DMS53 treated with DMSO at 0.1 percent for 48 hours (cell line): ENCODE results near the gene PTPRN2.
"Not testable (repeated sequence)": the region's sequence is repeated elsewhere in the genome, so short reads cannot be mapped to it uniquely, and the experiment has no call there.

Experiments used
- DNase-seq: peaks from one replicate; lab custom pipeline; 2025; ENCODE audit not compliant: unreplicated experiment; lab: John Stamatoyannopoulos, UW

The PTPRN2 gene

DNA sequence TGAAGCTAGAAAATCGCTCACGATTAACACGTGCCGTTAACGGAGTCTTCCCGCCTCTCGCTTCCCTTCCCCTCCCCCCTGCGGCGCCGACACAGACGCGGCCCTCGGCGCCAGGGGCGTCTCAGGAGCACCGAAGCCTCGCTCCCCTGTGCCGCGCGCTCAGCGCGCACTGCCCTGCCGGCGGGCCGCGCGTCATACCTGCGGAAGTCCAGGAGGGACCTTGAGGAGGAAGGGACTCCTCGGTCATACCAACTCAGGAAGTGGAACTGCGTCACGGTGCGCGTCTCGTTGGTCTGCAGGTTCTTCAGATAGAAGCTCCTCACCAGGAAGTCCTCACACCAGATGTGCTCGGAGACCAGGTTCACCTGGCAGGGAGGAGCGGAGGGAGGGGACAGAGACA lies 1011.2 kb downstream of the PTPRN2 start:
- DNase-seq = no peak

- DNase-seq = no peak
Measured at GRCh38 chr7:157575777-157576176, 1011.8 kb downstream of the PTPRN2 start.

GRCh38 chr7:157574914-157575586 lies 1012.6 kb downstream of the PTPRN2 start:
- DNase-seq = no peak

DNA sequence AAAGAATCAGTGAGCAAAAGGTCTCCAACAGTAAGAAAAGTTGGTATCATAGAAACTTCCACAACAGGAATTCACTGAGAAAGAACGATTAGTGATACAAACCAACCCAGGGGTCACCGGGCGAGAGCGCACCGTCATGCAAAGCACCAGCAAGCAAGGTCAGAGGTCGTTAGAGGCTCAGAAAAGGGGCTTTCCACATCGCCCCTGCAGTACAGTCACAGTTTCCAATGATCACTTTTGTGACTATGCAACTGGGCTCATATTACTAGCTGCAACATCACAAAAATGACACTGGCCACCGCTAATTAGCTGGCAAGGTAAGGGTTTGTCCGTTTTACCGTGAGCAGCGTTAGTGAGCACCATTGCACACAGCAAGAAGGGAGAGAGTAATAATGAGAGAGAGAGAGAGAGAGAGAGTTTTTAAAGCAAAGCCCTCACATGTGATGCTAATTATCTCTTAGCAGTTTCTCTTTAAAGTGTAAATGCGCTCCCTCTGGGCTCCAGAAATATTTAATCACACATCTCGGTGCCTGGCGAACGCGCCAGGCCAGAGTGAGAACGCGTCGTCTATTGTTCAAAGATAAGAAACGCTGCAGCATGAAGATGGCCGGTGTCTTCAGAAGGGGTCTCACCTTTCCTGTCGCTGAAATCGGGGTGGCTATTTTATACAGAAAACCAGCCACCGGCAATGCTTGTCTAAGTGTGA lies 1013.4 kb downstream of the PTPRN2 start:
- DNase-seq = no peak

DNA sequence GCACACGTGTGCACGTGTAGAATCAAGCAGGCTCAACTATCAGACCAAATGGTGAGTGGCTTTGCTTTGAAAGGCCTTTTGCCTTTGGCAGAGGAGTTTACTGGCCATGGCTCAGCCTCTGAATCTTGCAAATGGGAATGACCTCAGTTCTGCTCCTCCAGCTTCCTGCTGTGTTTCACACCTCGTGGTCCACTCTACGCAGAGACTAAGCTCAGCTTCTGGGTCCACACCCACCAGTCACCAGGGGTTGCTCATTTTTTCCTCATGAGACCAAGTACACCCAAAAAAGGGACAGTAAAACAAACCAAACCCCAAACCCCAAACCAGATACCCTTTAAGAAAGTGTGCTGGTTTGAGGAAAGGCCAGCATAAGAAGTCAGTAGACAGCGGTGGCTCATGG lies 1014.4 kb downstream of the PTPRN2 start:
- DNase-seq = no peak

DNA sequence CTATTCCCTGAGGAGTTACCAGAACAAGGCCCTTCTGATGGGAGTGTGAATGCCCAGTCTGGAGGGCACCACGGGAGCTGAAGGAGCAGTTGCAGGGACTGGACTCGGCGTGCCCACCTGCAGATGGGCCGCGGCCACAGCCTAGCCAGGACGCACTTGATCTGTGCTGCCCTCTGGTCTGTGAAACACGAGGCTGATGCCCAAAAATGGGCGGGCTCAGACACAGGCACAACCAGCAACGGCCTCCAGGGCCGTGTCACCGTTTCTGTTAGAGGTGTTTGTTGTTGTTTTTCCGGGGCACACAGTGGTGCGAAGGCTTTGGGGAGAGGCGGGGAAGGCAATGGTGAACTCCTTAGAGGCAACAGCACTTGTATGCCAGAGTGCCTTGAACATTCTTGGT lies 1015.0 kb downstream of the PTPRN2 start:
- DNase-seq = no peak

DNA sequence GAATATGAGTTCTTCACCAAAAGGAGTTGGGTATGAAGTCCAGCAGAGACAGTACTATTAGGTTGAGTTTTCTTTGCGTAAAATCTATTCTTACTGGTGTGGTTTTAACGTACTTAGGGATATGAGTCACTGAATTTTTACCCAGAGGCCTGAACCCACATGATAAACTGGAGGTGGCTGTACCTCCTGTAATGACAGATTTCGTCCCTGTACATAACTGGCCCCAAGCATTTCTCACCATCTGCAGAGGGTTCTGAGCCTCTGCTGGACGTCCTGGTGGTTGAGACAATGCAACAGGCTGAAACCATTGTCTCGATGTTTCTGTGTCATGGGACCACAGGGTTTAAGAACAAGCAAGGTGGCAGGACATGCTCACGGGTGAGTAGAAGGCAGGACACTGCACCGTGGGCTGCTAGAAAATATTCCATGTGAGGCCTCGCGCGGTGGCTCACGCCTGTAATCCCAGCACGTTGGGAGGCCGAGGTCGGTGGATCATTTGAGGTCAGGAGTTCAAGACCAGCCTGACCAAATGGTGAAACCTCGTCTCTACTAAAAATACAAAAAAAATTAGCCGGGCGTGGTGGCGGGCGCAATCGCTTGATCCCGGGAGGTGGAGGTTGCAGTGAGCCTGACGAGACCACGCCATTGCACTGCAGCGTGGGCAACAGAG lies 1017.0 kb downstream of the PTPRN2 start:
- no peak for DNase-seq

DNA sequence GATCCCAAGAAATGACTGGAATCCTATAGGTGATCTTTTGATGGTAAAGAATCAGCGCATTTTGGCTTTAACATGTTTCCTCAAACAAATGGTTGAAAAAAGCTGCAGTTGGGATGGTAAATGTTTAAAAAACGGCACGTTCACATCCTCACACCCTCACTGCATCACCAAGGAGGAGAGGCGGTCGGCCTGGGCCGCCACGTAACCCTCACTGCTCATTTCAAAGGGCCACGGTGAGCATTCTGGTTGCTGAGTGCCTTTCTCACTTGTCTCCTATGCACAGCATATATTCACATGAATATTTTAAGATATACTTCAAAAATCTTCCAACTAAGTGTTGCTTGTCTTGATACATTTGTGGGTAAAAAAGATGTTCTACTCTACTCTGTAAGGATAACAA lies 1017.7 kb downstream of the PTPRN2 start:
- DNase-seq = no peak

DNA sequence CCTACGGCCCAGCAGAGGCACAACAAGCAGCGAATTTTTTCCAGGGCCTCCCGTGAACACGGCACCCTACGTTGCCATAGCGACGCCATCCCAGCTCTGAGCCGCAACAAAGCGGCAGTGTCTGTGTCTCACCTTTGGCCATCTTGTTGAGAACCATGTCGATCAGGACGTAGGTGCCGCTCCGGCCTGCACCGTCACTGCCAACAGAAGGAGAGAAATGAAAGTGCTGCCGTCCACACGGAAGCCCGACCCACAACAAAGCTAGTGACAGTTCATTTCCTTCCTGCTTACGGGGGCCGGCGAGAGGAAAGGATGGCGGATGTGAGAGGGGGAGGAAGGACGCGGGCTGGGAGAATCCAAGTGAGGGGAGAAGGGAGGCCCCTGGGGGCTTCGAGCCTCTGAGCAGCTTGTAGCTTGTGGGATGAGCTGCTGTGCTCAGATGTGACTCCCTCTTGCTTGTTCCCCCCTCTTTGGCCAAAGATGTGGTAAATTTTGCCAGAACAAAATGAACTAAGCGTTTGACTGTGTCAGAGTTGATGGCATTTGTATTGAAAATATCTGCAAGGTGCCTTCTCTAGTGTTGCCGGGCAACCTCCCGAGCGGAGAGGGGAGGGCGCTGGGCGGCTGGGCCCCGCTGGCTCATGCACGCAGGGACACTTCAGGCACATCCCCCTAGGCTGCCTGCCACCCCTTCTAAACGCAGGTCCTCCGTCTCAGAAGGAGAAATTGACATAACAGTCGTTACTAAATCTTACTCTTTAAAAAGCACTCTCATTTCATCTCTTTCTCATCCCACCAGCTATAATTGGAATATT lies 1018.6 kb downstream of the PTPRN2 start:
- no peak for DNase-seq

DNA sequence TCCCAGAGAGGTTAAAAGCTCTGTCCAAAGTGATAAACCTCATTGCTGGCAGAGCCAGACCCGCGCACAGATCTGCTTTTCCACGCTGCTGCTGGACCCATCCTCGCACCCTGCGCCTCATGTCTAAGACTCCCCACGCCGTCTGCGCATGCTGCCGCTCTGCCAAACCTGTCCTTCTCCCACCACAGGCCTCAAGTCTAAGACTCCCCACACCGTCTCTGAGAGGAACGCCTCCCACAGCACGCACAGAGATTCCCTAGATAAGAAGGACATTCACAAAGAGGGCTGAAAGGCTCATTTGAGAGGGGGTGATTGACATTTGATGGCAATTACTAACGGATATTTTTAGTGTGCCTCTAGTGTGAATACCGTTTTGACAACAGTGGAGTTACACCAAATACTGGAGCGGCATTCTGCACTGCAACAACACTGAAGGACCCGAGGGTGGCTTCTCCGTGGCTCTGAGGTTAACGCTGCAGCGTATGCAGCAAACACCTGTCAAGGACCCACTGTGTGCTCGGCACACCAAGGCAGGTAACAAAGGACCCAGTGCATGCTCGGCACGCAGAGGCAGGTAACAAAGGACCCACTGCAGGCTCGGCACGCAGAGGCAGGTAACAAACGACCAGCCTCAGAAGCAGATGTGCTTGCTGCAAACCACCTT lies 1019.4 kb downstream of the PTPRN2 start:
- DNase-seq = no peak

DNA sequence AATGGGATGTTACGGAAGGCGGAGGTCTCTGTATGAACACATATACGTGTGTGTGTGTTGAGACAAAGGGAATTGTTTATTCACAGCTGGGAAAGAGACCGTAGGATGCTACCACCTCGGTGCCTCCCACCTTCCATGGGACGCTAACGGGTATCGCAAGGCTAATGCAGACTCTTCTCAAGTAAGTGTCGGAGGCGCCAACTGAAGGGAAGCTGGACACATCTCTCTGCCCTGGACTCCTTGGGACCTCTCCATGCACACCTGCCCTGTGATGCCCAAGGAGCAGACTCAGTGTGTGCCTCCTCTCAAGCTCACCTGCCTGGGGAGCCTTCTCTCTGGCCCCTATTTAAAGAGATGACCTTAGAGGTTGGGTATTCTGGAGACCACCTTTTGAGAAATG lies 1020.0 kb downstream of the PTPRN2 start:
- DNase-seq = no peak

- no peak for DNase-seq
Measured at GRCh38 chr7:157566631-157567006, 1021.0 kb downstream of the PTPRN2 start.

DNA sequence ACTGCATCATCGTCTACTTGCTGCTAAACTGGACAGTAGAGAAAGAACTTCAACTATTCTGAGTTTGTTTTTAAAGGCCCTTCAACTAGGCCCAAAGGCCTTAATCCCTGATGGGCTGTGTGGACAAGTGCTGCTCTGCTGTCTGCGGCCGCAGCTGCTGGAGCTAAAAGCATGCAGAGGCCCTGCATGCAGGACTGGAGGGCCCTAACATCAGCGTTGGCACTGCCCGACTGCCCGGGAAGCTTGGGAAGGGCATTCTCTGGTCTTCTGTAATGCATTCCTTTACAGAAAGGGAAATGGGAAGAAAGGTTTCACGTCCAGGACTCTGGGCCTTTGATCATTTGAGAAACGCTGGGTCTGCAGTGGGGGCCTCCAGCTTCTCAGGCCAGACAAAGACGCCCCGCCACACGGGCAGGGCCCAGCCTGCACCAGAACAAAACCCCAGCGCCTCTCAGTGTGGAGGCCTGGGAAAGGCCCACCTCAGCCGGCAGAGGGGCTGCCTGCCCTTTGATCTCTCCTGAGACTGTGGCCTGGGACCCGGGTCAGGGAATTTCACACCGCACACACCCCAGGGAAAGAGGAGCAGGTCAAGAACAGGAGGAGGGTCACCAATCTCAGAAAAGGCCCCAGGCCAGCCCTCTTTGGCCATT lies 1021.5 kb downstream of the PTPRN2 start:
- DNase-seq = no peak

DNA sequence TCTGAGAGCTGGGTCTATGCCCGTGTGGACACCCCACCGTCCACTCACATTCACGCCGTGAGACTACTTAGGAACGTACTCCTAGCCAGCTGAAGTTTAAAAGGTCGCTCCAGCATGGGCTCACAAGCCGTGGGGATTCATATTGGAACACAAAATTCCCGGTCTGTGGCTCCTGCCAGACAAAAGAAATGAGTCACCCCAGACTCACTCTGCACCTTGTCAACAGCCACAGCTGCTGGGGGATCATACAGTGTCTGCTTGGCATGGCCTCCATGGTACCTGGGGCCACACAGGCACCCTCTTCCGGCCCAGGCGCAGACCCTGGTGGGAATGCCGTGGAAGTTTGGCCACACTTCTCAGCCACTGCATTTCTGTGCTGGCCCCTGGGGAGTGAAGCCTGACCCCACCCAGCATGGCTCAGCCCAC lies 1022.4 kb downstream of the PTPRN2 start:
- no peak for DNase-seq

GRCh38 chr7:157564517-157565177 lies 1023.0 kb downstream of the PTPRN2 start:
- no peak for DNase-seq

DNA sequence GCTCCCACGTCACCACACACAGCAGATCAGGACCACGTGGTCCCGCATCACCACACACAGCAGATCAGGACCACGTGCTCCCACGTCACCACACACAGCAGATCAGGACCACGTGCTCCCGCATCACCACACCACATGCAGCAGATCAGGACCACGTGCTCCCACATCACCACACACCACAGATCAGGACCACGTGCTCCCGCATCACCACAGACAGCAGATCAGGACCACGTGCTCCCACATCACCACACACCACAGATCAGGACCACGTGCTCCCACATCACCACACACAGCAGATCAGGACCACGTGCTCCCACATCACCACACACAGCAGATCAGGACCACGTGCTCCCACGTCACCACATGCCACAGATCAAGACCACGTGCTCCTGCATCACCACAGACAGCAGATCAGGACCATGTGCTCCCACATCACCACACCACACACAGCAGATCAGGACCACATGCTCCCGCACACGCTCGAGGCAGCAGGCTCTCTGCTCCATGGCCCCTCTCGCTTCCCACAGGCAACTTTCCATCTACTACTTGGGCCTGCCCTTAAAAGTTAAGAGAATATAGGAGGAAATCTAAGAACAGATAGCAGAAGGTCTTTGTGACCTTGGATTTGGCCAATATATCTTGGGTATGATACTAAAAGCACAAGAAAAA lies 1024.0 kb downstream of the PTPRN2 start:
- not testable (repeated sequence) for DNase-seq

DNA sequence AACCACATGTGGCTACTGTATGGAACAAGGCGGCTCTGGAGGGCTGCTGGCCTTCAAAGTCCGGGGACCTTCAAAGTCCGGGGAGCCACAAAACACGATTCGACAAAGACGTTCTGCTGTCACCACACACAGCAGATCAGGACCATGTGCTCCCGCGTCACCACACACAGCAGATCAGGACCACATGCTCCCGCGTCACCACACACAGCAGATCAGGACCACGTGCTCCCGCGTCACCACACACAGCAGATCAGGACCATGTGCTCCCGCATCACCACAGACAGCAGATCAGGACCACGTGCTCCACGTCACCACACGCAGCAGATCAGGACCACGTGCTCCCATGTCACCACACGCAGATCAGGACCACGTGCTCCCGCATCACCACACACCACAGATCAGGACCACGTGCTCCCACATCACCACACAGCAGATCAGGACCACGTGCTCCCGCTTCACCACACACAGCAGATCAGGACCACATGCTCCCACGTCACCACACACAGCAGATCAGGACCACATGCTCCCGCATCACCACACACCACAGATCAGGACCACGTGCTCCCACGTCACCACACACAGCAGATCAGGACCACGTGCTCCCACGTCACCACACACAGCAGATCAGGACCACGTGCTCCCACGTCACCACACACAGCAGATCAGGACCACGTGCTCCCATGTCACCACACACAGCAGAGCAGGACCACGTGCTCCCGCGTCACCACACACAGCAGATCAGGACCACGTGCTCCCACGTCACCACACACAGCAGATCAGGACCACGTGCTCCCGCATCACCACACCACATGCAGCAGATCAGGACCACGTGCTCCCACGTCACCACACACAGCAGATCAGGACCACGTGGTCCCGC lies 1024.9 kb downstream of the PTPRN2 start:
- not testable (repeated sequence) for DNase-seq

DNA sequence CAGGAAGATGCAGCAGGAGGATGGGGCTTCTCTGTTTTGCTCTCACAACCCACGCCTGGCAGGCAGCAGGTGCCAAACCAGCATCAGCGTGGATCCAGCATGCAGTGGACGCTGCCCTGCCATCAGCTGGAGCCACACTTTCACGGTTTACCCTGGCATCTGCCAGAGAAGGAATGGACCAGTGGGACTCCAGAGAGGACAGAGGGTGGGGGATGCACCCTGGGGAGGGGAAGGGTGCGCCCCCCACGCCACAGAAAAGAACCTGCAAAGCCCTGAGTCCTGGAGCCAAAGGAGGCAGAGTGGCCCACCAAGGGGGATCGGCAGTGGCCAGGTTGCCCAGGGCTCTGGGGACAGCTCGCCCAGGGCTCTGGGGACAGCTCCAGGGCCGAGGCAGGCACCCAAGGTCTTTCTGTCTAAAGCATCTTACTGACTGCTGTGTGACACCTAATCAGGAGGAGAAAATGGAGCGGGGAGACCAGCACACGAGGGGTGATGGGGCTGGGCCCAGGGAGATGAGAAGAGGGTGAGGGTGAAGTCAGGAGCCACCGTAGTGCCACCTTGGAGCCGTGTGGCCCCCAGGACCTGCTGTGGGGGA lies 1025.7 kb downstream of the PTPRN2 start:
- DNase-seq = no peak
